ENCODE results near the gene MYO9B. TPM values are rescaled to one million over a fixed set of nuclear protein-coding genes. Genes with fewer than 3 reads are reported as not detected.
A peak's percentile ranks its signal among the peaks of the same experiment; 100 is the strongest.

MYO9B gene
- total RNA-seq, 1 experiment from 2014 or later: 58.6 TPM

GRCh38 chr19:17125062-17125727, 49.6 kb downstream of the MYO9B start:
- Histone ChIP-seq H3K23me2 (ENCODE audit: insufficient read length, low read depth, low read length, poor library complexity, severe bottlenecking) (no peaks in the 10 kb centered on the region), H3K23ac (ENCODE audit: insufficient read length, low read depth, low read length) (no peak overlapping the region), H3K27ac (ENCODE audit: insufficient read length, low read depth, low read length) (no peak overlapping the region), H4K8ac (replicated peaks; ENCODE audit: insufficient read length, low read depth, low read length) (no peak overlapping the region), H3K14ac (ENCODE audit: insufficient read depth, low read length) (peak overlapping the region; percentile 16; the same call in 1 of the 2 replicates), H3K79me1 (ENCODE audit: insufficient read depth, low read depth, low read length, poor library complexity, severe bottlenecking) (no peaks in the 10 kb centered on the region), H3K9ac (ENCODE audit: extremely low read depth, insufficient read length, low read length) (no peak overlapping the region), H2BK5ac (ENCODE audit: insufficient read length, low read length) (no peak overlapping the region), H2BK20ac (ENCODE audit: low read depth, low read length, poor library complexity, severe bottlenecking) (no peak overlapping the region), H2BK12ac (ENCODE audit: insufficient read length, low read depth, low read length) (no peak overlapping the region), H2AK5ac (ENCODE audit: insufficient read length, low read length) (no peak overlapping the region), H4K91ac (ENCODE audit: insufficient read length, low read depth, low read length) (no peak overlapping the region), H3K56ac (ENCODE audit: insufficient read length, low read depth, low read length) (no peak overlapping the region), H3K79me2 (ENCODE audit: insufficient read depth, low read length) (no peaks in the 10 kb centered on the region), H3K4ac (ENCODE audit: low read depth, low read length) (no peak overlapping the region), H2BK15ac (ENCODE audit: low read depth, low read length) (no peak overlapping the region), H3K4me2 (ENCODE audit: insufficient read depth, insufficient read length, low read length) (no peak overlapping the region), H3T11ph (ENCODE audit: low read length) (no peak overlapping the region), H4K5ac (ENCODE audit: insufficient read length, low read depth, low read length) (no peak overlapping the region), H4K20me1 (ENCODE audit: control insufficient read depth, insufficient read depth, insufficient read length) (no peaks in the 10 kb centered on the region), H3K4me1 (ENCODE audit: insufficient read depth, low read length) (peaks cover 7% of the 10 kb centered on the region; the same call in 1 of the 2 replicates), H3K9me3 (ENCODE audit: control insufficient read depth, low read depth, low read length) (no peaks in the 10 kb centered on the region), H3K27me3 (ENCODE audit: insufficient read depth, low read length) (no peaks in the 10 kb centered on the region), H2AFZ (ENCODE audit: low read length) (no peak overlapping the region), H2BK120ac (ENCODE audit: low read depth, low read length, poor library complexity, severe bottlenecking) (no peak overlapping the region), H3K18ac (ENCODE audit: insufficient read length, low read depth, low read length) (no peak overlapping the region)
- WGBS (ENCODE audit: extremely low coverage, insufficient read length, low lambda C conversion rate): no CpG with 5 or more reads among the region's 10 CpGs
- H3K4me3 Mint-ChIP-seq: no peak overlapping the region; a peak in 1 of 5 replicates
- no peak for DNase-seq
- TF ChIP-seq, protein P1, sequence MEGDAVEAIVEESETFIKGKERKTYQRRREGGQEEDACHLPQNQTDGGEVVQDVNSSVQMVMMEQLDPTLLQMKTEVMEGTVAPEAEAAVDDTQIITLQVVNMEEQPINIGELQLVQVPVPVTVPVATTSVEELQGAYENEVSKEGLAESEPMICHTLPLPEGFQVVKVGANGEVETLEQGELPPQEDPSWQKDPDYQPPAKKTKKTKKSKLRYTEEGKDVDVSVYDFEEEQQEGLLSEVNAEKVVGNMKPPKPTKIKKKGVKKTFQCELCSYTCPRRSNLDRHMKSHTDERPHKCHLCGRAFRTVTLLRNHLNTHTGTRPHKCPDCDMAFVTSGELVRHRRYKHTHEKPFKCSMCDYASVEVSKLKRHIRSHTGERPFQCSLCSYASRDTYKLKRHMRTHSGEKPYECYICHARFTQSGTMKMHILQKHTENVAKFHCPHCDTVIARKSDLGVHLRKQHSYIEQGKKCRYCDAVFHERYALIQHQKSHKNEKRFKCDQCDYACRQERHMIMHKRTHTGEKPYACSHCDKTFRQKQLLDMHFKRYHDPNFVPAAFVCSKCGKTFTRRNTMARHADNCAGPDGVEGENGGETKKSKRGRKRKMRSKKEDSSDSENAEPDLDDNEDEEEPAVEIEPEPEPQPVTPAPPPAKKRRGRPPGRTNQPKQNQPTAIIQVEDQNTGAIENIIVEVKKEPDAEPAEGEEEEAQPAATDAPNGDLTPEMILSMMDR (conservative IDR thresholded peaks at IDR 0.05): no peak
- no peaks in the 10 kb centered on the region for H3K9me3 Mint-ChIP-seq
- peaks cover 0 to 17% (median 9%) of the 10 kb centered on the region in 3 experiments; a peak in 4 of 7 replicates for H3K36me3 Mint-ChIP-seq (ENCODE audit: insufficient read depth in 1 of 3, low read depth in 3 of 3)
- peaks cover 12 to 18% of the 10 kb centered on the region in 2 experiments for H3K4me1 Mint-ChIP-seq
- peak overlapping the region in 2 of 3 experiments; percentile 79 to 89; a peak in 4 of 7 replicates for H3K27ac Mint-ChIP-seq
- no peaks in the 10 kb centered on the region; the same call in 1 of the 2 replicates for H3K27me3 Mint-ChIP-seq (ENCODE audit: low read depth)
